Cardiac fibroblast (primary cell): Measurements from ENCODE around the gene DNAJC6.

Experiments used
- DNase-seq, 2 donors: peaks; one replicate each; pipeline versions ENCODE4 v3.0.0 to v3.0.0-alpha.2; 2010; ENCODE audit warnings: low read depth in 2 of 2
- H3K4me3 ChIP-seq, 2 donors: replicated peaks in 1 of 2; 1 replicate in 1 of 2; 2 replicates in 1 of 2; pipeline ENCODE4 v1.5.1; 2011; ENCODE audit warnings: low read depth in 2 of 2, low read length in 2 of 2, mild to moderate bottlenecking in 2 of 2, moderate library complexity in 1 of 2
- TF ChIP-seq, protein P1 (sequence below): IDR thresholded peaks from one replicate; pipeline ENCODE4 v1.5.1; 2011; ENCODE audit warnings: low read depth, mild to moderate bottlenecking, low read length, inconsistent platforms

The DNAJC6 gene

DNA sequence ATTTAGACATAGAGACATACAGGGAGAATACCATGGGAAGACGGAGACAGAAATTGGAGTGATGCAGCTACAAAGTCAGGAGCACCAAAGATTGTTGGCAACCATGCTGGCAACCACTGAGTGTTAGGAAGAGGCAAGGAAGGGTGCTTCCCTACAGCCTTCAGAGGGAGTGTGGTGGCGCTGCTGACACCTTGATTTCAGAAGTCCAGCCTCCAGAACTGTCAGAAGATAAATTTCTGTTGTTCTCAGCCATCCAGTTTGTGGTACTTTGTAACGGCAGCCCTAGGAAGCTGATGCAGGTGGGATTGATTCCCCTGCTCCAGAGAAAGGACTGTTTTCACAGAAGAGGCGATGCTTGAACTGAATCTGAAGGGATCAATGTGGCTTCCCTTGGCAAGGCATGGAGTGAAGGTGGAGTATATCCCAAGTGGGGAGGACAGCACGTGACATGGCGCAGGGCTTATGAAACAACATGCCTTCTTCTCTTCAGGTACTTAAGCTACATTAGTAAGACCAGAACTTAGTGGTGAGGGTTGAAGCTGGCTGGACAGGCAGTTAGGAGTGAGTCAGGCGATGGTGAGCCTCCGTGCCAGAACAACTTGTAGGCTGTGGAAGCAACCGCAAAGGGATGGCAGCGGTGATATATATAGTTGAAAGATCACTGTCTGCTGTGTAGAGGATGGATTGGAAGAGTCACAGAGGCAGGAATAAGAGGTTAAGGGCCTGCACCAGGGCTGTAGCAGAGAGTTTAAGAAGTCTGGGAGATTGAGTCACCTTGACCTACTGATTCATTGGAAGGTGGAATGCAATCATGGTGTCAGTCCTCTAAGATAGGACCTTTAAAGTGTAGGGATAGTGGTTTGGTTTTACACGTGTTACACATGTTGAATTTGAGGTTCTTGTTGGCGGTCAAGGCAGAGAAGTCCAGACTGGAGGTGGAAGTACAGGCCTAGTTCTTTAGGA is 113.2 kb downstream of the DNAJC6 start:
- H3K4me3 ChIP-seq: peak overlapping the region; percentile 82 to 85
- TF ChIP-seq, protein P1, sequence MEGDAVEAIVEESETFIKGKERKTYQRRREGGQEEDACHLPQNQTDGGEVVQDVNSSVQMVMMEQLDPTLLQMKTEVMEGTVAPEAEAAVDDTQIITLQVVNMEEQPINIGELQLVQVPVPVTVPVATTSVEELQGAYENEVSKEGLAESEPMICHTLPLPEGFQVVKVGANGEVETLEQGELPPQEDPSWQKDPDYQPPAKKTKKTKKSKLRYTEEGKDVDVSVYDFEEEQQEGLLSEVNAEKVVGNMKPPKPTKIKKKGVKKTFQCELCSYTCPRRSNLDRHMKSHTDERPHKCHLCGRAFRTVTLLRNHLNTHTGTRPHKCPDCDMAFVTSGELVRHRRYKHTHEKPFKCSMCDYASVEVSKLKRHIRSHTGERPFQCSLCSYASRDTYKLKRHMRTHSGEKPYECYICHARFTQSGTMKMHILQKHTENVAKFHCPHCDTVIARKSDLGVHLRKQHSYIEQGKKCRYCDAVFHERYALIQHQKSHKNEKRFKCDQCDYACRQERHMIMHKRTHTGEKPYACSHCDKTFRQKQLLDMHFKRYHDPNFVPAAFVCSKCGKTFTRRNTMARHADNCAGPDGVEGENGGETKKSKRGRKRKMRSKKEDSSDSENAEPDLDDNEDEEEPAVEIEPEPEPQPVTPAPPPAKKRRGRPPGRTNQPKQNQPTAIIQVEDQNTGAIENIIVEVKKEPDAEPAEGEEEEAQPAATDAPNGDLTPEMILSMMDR: no peak
- peak; percentile 55 to 70 for DNase-seq

DNA sequence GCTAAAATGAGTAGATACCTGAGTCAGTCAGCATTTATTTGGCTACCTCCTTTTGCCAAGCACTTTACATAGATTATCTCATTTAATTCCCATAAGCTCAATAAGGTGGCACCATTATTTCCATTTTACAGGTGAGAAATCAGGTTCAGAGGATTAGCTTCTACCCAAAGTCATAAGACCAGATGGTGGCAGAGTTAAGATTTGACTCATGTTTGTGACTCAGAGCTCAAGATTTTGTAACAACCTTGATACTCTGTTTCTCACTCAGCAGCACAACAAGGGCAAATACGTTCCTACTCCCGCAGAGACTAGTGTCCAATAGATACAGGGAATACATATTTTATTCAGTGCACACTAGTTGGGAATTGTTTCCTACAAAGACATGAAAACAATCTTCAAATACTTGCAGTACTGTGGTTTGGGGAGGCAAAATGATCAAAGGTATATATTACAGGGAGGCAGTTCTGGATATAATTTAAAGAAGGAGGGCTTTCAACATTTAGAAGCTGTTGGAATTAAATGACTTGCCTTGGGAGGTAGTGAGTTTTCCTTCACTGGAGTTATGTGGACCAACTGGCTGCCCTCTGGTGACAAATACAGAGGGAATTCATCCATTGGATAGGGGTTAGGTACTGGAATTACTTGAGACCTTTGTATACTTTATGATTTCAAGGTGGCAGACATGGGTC is 114.7 kb downstream of the DNAJC6 start:
- no peak overlapping the region for H3K4me3 ChIP-seq

DNA sequence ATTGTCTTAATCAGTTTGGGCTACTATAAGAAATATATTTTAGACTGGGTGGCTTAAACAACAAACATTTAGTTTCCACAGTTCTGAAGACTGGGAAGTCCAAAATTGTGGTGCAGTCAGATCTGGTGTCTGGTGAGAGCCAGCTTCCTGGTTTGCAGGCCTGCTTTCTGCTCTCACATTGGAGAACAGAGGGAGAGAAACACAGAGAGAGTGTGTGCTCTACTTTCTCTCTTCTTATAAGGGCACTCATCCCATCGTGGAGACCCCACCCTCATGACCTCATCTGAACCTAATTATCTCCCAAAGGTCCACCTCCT is 115.2 kb downstream of the DNAJC6 start:
- peak in 1 of 2 donors; percentile 22 for DNase-seq
- no peak overlapping the region for H3K4me3 ChIP-seq

More for the DNA sequence above, 114.7 kb downstream of the DNAJC6 start:
- TF ChIP-seq, protein P1: no peak
- peak; percentile 86 to 96 for DNase-seq

DNA sequence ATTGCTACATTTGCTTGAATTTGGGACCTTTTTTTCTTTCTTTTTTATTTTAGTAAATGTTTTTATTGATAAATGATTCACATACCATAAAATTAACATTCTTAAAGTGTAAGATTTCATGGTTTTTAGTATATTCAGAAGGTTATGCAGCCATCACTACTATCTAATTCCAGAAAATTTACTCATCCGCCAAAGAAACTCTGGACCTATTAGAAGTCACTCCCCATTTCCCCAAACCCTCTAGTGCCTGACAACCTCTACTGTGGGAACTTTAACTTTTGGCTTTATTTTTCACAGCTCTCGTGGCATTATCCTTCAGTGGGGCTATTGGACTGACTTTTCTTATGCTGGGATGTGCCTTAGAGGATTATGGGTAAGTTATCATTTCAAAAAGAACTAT is 115.7 kb downstream of the DNAJC6 start:
- DNase-seq: peak in 1 of 2 donors; percentile 24
- TF ChIP-seq, protein P1: no peak
- no peak overlapping the region for H3K4me3 ChIP-seq

More for the DNA sequence above, 115.2 kb downstream of the DNAJC6 start:
- TF ChIP-seq, protein P1: no peak

DNA sequence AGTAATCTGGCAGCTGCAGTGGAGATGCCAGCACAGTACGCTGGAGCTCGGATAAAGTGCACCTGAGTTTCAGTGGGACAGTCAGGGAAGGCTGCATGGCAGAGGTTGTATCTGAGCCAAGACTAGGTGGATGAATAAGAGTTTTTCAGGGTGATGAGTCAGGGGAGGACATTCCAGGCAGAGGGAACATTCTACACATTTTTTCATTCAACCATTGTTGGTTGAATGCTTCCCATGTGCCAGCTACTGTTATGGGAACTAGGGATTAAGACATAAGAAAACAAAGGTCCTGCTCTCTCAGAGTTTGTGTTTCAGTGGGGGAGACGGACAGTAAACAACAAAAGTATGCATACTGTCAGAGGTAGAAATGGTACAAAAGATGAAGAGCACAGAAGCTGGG is 116.4 kb downstream of the DNAJC6 start:
- DNase-seq: peak; percentile 88 to 98
- H3K4me3 ChIP-seq: no peak overlapping the region
- TF ChIP-seq, protein P1: no peak

DNA sequence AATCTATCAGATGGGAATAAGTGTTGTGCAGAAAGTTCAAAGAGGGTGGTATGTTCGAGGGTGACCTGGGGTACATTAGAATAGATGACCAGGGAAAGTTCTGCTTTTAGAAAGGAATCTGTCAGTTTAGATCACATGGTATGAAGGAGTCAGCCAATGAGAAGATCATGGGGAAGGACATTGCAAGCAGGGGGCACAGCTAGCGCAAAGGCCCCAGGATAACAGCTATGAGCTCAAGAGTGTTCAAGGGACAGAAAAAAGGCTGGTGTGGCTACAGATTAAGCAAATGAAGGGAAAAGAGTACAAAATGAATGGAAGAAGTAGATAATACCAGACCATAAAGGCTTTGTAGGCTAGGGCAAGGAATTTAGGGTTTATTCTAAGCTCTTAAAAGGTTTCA is 119.7 kb downstream of the DNAJC6 start:
- TF ChIP-seq, protein P1: no peak
- no peak for DNase-seq

More for the DNA sequence above, 119.7 kb downstream of the DNAJC6 start:
- H3K4me3 ChIP-seq: no peak overlapping the region
